ENCODE results near the gene GPR75. TPM values are rescaled to one million over a fixed set of nuclear protein-coding genes. Genes with fewer than 3 reads are reported as not detected.

GPR75 gene
- total and polyA plus RNA-seq, 2 of the 8 experiments (the other 6 are each of a cell fraction or from before 2014, with no cell fraction given) = 3.5 to 4.3 TPM

GRCh38 chr2:53827398-53828175, 32.2 kb downstream of the GPR75 start (continued):
- TF ChIP-seq KDM1A (IDR thresholded peaks at IDR 0.05; ENCODE audit: borderline replicate concordance, low read length) = no peak
- TF ChIP-seq TBP (IDR thresholded peaks at IDR 0.05; ENCODE audit: low read depth, low read length) = no peak

Data from H1 (cell line).